Tibial nerve (tissue), 4 donors: ENCODE data around the gene FRS2.

Experiments used
- EP300 ChIP-seq, 2 donors: sonication (generic); formaldehyde crosslinking; IDR thresholded peaks; one replicate each; pipeline ENCODE4 v1.6.1; 2017; ENCODE audit warnings: antibody characterized with exemption in 2 of 2, mild to moderate bottlenecking in 1 of 2
- TF ChIP-seq, protein P1 (sequence below), 5 experiments: fragments of 200-600 bp in 3 of 5; fragments of 450-650 bp in 2 of 5; sonication (generic) in 3 of 5; IDR thresholded peaks; one replicate each; pipeline ENCODE4 v1.5.1; 2016 to 2019; ENCODE audit warnings: antibody characterized with exemption in 5 of 5, mild to moderate bottlenecking in 3 of 5, moderate library complexity in 2 of 5

DNA sequence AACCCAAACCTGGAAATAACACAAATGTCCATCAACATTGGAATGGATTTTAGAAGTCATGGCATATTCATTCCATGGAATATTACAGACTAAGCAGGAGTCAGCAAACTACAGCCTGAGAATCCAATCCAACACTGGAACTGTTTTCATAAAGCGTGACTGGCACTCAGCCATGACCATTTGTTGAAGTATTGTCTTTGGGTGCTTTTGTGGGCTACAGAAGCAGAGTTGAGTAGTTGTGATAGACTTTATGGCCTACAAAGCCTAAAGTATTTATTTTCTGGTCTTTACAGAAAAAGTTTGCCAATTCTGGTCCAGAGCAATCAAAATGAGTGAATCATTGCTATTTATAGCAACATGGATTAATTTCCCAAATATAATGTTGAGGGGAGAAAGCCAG, 34.5 kb upstream of the FRS2 start:
- TF ChIP-seq, protein P1, sequence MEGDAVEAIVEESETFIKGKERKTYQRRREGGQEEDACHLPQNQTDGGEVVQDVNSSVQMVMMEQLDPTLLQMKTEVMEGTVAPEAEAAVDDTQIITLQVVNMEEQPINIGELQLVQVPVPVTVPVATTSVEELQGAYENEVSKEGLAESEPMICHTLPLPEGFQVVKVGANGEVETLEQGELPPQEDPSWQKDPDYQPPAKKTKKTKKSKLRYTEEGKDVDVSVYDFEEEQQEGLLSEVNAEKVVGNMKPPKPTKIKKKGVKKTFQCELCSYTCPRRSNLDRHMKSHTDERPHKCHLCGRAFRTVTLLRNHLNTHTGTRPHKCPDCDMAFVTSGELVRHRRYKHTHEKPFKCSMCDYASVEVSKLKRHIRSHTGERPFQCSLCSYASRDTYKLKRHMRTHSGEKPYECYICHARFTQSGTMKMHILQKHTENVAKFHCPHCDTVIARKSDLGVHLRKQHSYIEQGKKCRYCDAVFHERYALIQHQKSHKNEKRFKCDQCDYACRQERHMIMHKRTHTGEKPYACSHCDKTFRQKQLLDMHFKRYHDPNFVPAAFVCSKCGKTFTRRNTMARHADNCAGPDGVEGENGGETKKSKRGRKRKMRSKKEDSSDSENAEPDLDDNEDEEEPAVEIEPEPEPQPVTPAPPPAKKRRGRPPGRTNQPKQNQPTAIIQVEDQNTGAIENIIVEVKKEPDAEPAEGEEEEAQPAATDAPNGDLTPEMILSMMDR (IDR thresholded peaks at IDR 0.05), result no peak
- no peak for TF ChIP-seq EP300 (IDR thresholded peaks at IDR 0.05)
